ENCODE measurements around the gene ACTL10. TPM values are rescaled to one million over a fixed set of nuclear protein-coding genes. Genes with fewer than 3 reads are reported as not detected.
A peak's percentile ranks its signal among the peaks of the same experiment; 100 is the strongest.

The ACTL10 gene
- total and polyA plus RNA-seq, 2 of the 4 experiments (the other 2 are of a cell fraction), result 0.18 to 0.43 TPM

- dilution Hi-C loops (cut with HindIII; ENCODE audit: low sequenced_read_pairs, unreplicated experiment), result no loop called here
- no peak overlapping the region for H3K9ac ChIP-seq (ENCODE audit: low read depth, low read length)
- peaks cover 7 to 22% of the 10 kb centered on the region in 2 experiments; a peak in 2 of 4 replicates for H3K79me1 ChIP-seq (ENCODE audit: low read depth in 1 of 2, low read length in 2 of 2)
- H3K27ac ChIP-seq (ENCODE audit: insufficient read depth, low read length), result no peak overlapping the region
- no peak overlapping the region for H3K14ac ChIP-seq (replicated peaks; ENCODE audit: low read depth, low read length)
- in situ Hi-C loops (cut with MboI; ENCODE audit: low sequenced_read_pairs), result no loop called here
- no peak overlapping the region for H2BK5ac ChIP-seq (ENCODE audit: low read depth, low read length, poor library complexity, severe bottlenecking)
- H3K4ac ChIP-seq (ENCODE audit: low read depth, low read length), result no peak overlapping the region
- no peak overlapping the region for H3K23ac ChIP-seq (ENCODE audit: low read depth, low read length)
- 90% methylated on average over 6 of the region's 8 CpGs; no CpG with 5 or more reads in 1 of the 2 experiments for WGBS, 2 experiments (ENCODE audit: extremely low coverage in 2 of 2, insufficient read length in 1 of 2)
- ChIA-PET POLR2A (ENCODE audit: unreplicated experiment) (no interaction called here), CTCF (no interaction called here)
- H3K9me3 ChIP-seq (ENCODE audit: control insufficient read depth, insufficient read depth, low read length), result no peaks in the 10 kb centered on the region
- H3K4me1 ChIP-seq (ENCODE audit: control insufficient read depth, insufficient read depth, low read length), result peaks cover 9% of the 10 kb centered on the region
- H3K4me2 ChIP-seq (ENCODE audit: low read depth, low read length), result no peak overlapping the region
- H2AK9ac ChIP-seq (replicated peaks; ENCODE audit: low read depth, low read length, poor library complexity), result peak overlapping the region; percentile 15
- H4K20me1 ChIP-seq (ENCODE audit: insufficient read depth, low read length), result peaks cover 2% of the 10 kb centered on the region; the same call in 1 of the 2 replicates
- ATAC-seq (ENCODE audit: low read depth) (no peak), DNase-seq (no peak)
- no peak overlapping the region for H2BK120ac ChIP-seq (ENCODE audit: low read depth, low read length)
- H3K27me3 ChIP-seq (ENCODE audit: control insufficient read depth, insufficient read depth, low read length), result no peaks in the 10 kb centered on the region
- no TSS peak for BruUV-seq (replicated peaks)
- H4K8ac ChIP-seq (ENCODE audit: low read depth in 2 of 2, low read length in 2 of 2), result peak overlapping the region; percentile 93 to 96; a peak in 1 of 4 replicates
- peak overlapping the region; percentile 46 for H2AFZ ChIP-seq (replicated peaks; ENCODE audit: low read length, poor library complexity)
- no peak overlapping the region for H2BK20ac ChIP-seq (ENCODE audit: low read depth, low read length)
- no peak overlapping the region for H3K4me3 ChIP-seq (ENCODE audit: insufficient read depth, low read depth, low read length)
- no peak overlapping the region for H3K56ac ChIP-seq (ENCODE audit: extremely low read depth, insufficient read depth, low read length)
- H3K9me1 ChIP-seq (ENCODE audit: insufficient read depth, low read length), result 0 out of 2 replicates have a peak, but pooled peaks cover 13% of the 10 kb centered on the region
- no peak overlapping the region for H4K5ac ChIP-seq (ENCODE audit: low read depth, low read length)
- H2BK15ac ChIP-seq (ENCODE audit: low read depth, low read length), result no peak overlapping the region
- intact Hi-C loops (cut with micrococcal nuclease), result no loop called here
- H4K91ac ChIP-seq (ENCODE audit: insufficient read depth, low read depth, low read length), result no peak overlapping the region
- no peak overlapping the region for H3K18ac ChIP-seq (ENCODE audit: low read depth, low read length)
- no peaks in the 10 kb centered on the region for H3K36me3 ChIP-seq (ENCODE audit: control insufficient read depth, insufficient read depth, low read length)
- no peak overlapping the region for H2AK5ac ChIP-seq (ENCODE audit: low read depth, low read length)
- TF ChIP-seq, protein P1, sequence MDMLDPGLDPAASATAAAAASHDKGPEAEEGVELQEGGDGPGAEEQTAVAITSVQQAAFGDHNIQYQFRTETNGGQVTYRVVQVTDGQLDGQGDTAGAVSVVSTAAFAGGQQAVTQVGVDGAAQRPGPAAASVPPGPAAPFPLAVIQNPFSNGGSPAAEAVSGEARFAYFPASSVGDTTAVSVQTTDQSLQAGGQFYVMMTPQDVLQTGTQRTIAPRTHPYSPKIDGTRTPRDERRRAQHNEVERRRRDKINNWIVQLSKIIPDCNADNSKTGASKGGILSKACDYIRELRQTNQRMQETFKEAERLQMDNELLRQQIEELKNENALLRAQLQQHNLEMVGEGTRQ (IDR thresholded peaks at IDR 0.05; ENCODE audit: low read depth, low read length), result no peak
- no peak for TF ChIP-seq POLR2A (IDR thresholded peaks at IDR 0.05; ENCODE audit: low read depth, low read length)
- no peak for TF ChIP-seq CTCF (conservative IDR thresholded peaks at IDR 0.05; ENCODE audit: low read depth, low read length)
- no peak for TF ChIP-seq MAFK (IDR thresholded peaks at IDR 0.05; ENCODE audit: low read depth, low read length)
- TF ChIP-seq NFE2L2 (IDR thresholded peaks at IDR 0.05; ENCODE audit: low read depth, low read length), result no peak
- TF ChIP-seq RAD21 (IDR thresholded peaks at IDR 0.05; ENCODE audit: low read length), result no peak
- no peak for TF ChIP-seq CEBPB (IDR thresholded peaks at IDR 0.05; ENCODE audit: low read depth, low read length)
- no peak for TF ChIP-seq RFX5 (IDR thresholded peaks at IDR 0.05; ENCODE audit: low read depth, low read length)
- no peak for TF ChIP-seq FOS (IDR thresholded peaks at IDR 0.05; ENCODE audit: low read depth, low read length)
- TF ChIP-seq, protein P2, sequence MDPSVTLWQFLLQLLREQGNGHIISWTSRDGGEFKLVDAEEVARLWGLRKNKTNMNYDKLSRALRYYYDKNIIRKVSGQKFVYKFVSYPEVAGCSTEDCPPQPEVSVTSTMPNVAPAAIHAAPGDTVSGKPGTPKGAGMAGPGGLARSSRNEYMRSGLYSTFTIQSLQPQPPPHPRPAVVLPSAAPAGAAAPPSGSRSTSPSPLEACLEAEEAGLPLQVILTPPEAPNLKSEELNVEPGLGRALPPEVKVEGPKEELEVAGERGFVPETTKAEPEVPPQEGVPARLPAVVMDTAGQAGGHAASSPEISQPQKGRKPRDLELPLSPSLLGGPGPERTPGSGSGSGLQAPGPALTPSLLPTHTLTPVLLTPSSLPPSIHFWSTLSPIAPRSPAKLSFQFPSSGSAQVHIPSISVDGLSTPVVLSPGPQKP (IDR thresholded peaks at IDR 0.05; ENCODE audit: borderline replicate concordance, low read depth, low read length), result no peak
Measured at GRCh38 chr20:33687370-33687915, 20.7 kb downstream of the ACTL10 start.
